GM18517 (cell line): ENCODE measurements around the gene MAN1C1.
"Not testable (repeated sequence)": the region's sequence is repeated elsewhere in the genome, so short reads cannot be mapped to it uniquely, and the experiment has no call there.

Experiments used
- ATAC-seq: cut with Tn5 transposase; IDR thresholded peaks from one replicate; pipeline ENCODE4 v1.9.1; 2021; ENCODE audit warnings: mild to moderate bottlenecking, moderate library complexity; ENCODE audit not compliant: unreplicated experiment

Gene MAN1C1

DNA sequence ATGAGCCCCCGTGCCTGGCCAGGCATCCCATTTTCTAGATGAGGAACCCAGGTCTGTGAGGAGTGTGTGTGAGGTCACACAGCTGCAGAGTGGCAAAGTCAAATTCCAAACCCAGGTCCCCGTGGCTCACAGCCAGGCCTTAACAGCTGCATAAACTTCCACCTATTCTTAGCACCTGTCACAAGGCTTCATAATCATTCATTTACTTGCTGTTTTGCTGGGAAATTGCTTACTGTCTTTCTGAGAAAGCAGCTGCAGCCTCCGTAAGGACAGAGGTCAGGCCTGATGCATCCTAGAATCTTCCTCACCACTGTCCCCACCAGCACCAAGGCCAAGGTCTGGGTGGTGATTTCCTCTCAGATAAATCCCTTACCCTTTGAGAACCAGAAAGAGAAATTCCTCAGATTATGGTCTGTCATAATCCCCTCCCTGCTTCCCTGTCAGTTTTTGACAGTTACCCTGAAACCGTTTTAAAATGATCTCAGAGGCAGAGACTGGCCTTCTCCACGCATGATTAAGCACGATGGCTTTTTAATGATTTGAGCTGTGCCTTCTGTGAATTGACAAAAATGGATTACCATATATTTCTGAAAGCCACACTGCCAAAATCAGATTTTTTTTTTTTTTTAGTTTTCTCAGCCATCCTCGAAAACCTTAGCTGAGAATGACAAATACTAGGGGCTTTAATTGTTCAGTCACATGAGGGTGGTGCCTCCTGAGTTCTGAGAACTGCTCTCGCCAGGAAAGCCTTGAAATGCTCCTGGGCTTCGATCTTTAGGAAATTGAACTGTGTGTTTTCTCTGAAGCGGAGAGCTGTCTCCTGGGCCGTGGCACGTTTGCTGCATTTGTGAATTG, 113.4 kb downstream of the MAN1C1 start:
- no peak for ATAC-seq

DNA sequence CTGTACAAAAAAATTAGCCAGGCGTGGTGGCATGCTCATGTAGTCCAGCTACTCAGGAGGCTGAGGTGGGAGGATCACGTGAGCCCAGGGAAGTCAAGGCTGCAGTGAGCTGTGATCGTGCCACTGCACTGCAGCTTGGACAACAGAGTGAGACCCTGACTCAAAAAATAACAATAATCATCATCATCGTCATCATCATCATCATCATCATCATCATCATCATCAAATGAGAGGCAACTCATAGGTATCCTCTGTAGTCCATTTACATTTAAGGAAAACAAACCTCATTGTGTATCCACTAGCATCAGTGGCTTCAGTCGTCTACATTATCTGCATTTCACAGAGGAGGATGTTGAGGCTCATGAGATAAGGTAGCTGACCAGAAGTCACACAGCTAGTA, 114.6 kb downstream of the MAN1C1 start:
- no peak for ATAC-seq

DNA sequence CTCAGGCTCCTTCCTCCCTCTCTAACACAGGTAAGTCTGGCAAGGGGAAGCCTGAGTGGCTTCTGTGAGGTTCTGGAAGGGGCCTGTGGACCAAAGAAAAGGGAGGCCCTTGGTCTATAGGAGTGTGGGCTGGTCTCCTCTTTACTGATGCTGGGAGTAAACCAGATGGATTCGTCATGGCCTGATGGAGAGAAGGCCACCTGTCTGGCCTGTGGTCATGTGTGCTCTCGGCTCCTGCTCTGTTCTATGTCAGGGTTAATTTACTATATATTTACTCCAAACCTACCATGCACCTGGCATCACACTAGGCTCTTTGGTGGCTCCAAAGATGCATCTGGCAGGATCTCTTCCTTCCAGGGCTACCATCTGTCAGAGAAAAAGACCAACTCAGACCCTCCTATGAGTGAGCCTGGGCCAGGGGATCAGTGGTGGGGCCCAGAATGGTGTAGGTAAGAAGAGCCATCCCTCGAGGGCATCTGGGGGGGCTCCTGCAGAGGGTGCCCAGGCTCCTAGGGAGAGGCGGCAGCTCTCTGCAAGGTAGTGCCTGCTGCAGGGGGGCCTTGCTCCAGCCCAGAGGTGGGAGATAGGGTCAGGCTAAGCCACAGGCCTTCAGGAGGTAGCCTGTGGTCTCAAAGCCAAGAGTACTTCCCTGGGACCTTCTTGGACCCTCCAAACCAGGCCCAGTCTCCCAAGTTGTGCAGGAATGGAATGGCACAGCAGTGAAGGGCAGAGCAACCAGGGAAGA, 115.2 kb downstream of the MAN1C1 start:
- no peak for ATAC-seq

DNA sequence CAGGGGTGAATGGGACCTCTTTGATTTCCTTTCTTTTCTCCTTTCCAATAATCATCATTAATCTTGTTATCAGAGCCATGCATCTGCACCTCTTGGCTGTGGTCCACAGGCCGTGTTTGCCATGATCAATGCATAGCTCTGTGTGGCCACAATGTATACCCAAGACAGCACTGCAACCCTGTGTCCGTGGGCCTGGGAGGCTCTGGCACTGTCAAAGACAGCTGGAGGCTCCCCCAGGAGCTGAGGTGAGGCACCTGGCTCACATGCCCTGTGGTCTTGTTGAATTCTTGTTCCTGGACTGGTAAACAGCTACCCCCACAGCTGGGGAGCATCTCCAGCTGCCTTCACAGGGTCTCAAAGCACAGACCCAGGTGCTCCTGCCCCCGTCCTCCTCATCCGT, 116.2 kb downstream of the MAN1C1 start:
- ATAC-seq, result no peak

DNA sequence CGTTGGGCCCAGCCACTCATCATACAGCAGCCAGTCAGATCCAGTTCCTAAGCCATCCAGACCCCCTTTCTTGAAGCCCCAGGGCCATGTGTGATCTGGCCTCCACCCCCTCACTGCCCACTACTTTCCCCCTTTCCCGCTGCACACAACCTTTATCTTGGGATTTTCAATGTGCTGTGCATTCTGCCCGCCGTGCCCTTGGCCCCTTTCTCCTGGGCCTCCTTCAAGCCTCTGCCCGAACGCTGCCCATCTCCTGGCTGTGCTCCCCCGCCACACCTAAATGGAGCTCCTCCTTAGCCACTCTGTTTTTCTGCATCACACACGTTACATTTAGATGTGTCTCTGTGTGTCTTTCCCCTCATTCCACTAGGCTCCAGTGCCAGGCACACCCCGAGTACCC, 116.7 kb downstream of the MAN1C1 start:
- ATAC-seq, result no peak

DNA sequence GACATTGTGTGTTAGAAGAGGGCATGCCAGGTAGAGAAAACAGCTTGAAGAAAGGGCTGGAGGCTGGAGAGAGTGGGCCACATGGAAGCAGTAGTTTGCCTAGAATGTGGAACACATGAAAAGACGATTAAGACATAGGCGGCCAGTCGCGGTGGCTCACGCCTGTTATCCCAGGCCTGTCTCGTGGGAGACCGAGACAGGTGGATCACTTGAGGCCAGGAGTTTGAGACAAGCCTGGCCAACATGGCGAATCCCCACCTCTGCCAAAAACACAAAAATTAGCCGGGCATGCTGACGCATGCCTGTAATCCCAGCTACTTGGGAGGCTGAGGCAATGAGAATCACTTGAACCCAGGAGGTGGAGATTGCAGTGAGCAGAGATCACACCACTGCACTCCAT, 118.4 kb downstream of the MAN1C1 start:
- ATAC-seq, result not testable (repeated sequence)

DNA sequence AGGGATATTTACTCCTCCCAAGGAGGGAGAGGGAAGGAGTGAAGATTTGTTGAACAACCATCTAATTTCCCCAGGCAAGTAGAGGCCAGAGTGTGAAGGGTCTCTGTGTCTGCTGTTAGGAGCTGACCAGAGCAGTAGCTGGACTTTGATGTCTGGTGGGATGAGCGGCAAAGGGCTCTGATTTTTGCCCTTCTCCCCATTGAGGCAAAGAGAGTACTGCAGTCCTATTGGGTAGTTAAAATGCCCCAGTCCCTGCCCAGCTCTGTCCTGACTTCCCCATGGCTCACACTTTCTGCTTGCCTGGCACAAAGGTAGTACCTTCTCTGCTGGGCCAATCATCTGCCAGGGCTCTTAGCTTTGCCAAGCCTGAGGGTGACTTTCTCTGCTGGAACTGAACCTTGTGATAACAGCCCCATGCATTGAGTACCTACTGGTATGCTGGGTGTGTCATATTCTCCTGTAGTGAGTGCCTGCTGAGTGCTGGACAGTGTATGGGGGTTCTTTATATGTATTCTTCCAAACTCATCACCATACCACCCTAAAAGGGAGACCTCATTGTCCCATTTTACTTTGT, 119.5 kb downstream of the MAN1C1 start:
- no peak for ATAC-seq

DNA sequence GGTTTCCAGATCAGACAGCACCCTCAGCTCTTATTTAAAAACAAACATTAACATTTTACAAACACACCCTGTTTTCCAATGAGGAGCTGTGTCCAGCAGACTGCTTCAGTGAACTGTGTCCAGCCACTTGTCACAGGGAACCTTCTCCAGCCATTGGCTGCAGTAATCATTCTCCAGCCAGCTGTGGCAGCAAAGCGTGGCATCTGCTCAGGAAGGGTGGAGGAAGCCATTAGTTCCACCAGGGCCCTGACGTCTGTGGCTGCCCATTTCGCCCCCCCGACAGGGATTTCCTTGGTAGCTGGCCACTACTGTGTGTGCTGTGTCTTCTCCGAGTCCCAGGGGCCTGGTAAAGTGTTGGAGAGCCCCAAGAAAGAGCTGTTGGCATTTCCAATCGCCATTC, 120.5 kb downstream of the MAN1C1 start:
- ATAC-seq, result no peak

DNA sequence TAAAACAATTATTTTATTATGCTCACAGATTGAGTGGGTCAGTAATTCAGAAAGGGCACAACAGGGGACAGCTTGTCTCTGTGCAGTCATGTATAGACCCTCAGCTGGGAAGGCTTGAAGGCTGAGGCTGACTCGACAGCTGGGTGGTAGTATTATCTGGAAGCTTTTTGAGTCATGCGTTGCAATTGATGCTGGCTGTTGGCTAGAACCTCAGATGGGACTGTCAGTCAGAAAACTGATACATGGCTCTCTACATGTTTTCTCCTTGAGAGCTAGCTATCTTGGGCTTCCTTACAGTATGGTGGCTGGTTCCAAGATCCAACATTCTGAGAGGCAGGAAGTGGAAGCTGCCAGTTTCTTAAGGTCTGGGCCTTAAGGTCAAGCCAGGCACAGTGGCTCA, 121.9 kb downstream of the MAN1C1 start:
- ATAC-seq, result no peak

DNA sequence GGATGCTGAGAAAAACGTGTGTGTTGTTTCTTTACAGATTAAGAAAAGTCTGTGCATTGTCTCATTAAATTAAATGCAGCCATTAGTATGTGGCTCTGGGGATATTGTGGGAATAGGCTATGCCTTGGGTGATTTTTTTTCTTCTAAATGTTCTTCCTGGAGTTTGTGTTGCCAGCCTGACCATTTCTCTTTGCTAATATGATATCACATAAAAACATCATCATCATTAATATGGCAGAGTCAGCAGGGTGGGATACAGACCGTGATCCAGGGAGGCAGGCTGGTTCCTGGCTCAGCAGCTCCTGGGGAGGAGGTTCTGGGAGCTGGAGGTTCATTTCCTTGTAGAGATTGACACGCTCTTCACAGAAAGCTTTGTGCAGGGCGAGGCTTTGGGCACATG, 122.8 kb downstream of the MAN1C1 start:
- no peak for ATAC-seq

DNA sequence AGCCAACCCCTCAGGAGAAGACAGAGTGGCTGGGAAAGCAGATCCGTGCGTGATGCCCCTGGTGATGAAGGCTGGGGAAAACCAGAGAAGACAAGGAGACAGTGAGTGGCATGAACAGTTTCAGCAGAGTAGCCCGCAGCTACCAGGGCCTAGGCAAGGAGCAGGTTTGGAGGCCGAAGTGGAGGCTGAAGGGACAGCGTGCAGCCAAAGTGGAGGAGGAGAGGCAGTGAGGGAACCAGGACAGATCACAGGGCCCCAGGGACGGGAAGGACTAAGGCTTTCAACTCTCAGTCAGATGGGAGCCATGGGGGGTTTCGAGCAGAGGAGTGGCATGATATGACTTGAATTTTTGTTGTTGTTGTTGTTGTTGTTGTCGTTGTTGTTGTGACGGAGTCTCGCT, 123.5 kb downstream of the MAN1C1 start:
- ATAC-seq, result no peak

DNA sequence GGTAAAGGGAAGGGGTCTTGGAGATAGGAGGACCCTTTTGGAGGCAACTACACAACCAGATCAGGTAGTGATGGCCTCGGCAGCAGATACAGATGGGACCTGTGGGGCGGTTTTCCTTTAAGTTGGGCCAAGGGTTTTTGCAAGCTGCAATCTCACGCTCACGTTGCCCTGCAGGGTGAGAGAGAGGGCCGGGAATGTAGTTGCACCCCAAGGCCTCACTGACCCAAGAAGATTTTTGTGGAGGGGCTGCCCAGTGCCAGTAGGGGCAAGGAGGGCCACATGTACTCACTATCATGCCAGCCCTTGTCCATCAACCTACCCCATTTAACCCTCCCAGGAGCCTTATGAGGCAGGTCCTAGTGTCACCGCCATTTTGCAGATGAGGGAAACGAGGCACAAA, 125.7 kb downstream of the MAN1C1 start:
- no peak for ATAC-seq

DNA sequence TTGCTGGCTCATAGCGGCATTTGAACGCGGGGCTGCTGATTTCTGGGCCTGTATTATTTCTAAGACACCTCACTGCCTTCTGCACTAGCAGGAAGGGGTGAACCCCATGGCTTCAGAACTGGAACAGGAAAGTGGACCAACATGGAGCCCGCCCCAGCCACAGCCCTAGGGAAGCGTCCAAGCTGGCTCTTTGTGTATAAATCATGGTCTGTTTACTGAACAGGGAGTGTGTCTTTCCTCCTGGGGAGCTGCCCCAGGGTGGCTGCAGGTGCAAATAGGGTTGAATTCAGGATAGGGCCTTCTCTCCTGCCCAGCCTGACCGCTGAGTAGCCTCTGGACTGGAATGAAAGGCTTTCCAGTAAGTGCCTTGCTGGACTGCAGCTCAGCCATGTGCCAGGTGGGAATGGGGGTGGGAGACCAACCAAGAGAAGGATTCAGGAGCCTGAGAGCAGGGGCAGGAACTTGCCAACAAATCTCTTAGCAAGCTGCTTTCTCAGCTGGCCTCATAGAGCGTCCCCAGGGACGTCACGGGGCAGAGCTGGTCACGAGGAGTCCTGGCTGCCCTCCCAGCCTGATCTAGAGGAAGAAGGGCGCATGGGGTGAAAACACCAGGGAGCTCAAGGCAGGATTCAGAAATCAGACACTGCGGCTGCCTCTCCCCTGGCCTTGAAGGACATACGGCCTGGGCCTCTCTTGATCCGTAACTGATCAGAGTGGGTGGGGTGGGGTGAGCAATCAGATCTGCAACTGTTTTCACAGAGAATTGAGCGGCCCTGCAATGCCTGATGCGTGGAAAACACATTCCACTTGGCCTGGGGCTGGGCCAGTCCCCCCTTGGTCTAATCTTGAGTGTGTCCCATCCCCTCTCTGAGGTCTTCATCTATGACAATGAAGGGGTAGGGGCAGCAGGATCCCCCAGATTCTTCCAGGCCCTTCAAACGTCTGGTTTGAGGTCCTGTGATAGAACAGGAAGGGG, 126.9 kb downstream of the MAN1C1 start:
- no peak for ATAC-seq

DNA sequence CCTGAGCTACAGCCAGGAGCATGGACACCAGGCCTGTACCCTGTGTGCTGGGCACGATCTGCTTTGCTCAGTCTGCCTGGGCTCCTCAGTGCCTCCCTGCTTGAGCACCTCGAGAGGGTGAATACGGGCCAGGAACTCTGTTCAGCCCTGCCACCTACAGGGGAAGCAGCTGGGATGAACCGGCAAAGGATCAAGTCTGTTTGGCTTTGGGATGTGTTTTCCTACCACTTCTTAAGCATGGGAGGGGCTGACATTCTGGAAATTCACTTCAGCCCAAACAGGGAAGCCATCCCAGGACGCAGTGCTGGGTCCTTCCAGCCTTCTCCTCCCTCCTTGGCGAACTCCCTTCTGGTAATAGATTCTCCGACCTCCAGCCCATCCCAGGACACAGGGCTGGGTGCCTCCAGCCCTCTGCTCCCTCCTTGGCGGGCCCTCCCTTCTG, 127.6 kb downstream of the MAN1C1 start:
- no peak for ATAC-seq

DNA sequence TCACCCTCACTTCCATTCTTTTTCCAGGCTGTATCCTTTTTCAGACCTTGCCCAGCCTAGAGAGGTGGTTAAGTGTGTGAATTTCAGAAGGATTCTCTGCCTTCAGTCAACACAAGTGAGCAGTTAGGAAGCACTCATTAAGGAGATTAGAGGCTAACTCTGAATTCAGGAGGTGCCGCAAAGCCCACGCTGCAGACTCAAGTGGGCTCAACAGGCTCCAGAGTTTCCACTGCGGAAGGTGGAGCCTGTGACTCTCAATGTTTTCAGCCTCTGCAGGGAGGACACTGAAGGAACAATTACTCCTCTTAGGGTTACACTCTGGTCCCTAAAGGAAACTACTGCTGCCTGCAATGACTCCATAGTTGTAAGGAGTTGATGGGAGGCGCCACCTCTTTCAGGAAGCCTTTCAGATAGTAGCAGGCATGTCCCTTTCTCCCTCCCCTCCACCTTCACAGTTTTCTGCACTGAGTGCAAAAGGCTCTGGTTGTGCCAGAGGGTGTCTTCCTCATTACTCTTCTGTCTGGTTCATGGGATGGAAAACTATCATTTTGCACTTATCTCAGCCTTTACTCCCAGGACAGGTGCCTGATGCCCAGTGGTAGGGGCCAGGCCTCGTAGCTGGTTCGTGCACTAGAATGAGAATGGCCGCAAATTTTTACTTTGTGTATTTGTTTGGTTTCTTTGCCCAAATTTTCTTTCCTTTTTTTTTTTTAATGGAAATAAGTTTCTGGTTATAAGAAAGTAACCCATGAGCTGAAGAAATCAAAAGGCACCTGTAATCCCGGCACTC, 128.2 kb downstream of the MAN1C1 start:
- ATAC-seq, result no peak

DNA sequence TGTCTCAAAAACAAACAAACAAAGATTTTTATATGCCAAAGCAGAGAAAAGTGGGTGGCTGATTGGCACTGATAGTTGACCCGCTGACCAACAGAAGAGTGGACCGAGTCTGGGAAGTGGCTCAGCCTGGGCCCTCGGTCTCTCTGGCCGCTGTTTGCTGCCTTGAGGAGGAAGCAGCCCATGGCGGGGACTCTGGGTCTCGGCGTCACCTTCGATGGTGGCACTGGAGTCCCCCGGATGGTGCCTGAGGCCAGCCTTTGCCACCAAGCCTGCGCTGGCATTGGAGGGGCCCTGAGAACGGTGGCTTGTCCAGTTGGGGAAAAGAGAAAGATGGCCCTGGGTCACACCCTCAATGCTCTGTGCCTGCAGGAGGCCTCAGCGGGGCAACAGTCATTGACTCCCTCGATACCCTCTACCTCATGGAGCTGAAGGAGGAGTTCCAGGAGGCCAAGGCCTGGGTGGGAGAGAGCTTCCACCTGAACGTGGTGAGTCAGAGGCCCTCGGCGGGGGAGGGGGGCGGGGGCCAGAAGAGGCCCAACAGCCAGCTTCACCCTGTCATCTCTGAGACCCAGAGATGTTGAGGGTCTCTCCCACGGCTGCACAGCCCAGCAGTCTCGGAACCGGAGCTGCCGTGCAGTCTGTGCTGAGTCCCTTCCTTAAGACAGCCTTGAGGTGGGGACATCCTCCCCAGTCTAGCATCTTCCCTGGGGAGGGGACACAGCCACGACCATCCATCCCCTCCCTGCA, 129.9 kb downstream of the MAN1C1 start:
- no peak for ATAC-seq

DNA sequence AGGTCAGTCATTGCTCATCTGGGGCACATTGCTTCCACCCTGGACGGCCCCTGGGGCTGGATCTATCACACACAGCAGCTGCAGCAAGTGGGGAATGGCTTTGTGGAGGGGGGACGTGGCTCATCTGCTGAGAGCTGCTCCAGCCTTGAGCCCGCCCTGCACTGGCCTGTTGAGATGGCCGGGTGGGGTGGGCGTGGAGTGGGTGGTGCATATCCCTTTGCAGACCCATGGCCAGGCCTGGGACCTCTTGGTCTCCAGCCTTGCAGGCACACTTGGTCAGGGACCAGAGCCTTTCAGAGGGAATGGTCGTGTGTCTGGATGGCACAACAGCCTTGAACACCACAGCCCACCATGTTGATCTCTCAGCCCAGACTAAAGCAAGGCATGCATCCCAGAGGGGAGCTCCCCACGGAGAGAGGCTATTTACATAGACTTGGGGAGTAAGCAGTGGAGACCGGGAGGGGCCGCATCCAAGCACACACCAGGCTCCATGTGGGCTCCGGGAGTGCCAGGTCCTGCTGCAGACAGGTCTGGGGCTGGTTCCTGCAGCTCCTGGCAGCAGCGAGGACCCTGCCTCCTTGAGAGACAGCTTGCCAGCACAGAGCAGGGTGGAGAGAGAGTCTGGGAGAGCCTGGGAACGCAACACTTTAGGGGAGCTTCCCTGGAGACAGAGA, 130.6 kb downstream of the MAN1C1 start:
- ATAC-seq, result no peak

DNA sequence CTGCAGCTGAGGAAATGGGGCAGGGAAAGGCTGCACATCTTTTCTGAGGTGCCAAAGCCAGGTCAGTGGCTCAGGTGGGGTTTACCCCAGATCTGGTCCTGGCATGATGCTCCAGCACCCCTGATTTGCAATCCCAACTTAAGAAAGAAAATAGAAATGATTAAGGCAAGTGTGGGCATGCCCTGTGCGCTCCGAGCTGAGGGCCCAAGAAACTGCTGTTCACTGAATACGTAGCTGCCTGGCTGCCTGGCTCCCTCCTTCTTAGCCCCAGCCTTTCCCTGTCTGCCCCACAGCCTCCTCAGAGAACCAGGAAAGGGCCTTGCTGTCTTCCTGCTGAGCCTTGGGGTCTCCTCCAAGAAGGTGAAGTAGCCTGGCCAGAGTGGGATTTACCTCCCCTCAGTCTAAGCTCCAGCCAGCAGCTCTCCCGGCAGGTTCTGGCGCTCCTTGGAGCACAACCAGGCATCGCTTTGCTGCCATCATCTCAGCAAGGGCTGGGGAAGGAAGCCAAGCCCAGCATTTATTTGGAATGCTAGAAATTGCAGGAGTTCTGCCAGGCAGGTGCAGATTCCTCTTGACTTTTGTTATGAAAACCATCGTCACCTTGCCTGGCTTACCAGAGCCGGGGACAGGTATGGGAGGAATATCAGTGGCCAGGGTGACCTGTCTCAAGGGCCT, 132.1 kb downstream of the MAN1C1 start:
- no peak for ATAC-seq
